MCF 10A (cell line): Measurements from ENCODE around the gene TCTN1. TPM values are rescaled to one million over a fixed set of nuclear protein-coding genes. Genes with fewer than 3 reads are reported as not detected.

Source experiments
- BruUV-seq: library from RNA; stranded (reverse); fragments of 400-500 nt; replicated peaks from 2 replicates; lab custom pipeline; 2021; lab: Mats Ljungman, UMichigan
- CTCF ChIA-PET: fragments of 300-600 bp; sonication (Branson Sonifier 250); formaldehyde crosslinking; extraction: SDS; loops from one replicate; lab custom pipeline; 2021; ENCODE audit warnings: antibody characterized with exemption, inconsistent platforms; lab: Yijun Ruan, JAX
- POLR2A ChIA-PET: fragments of 300-600, 350-650 bp; sonication (Branson Sonifier 250); formaldehyde crosslinking; extraction: SDS; loops from one replicate; lab custom pipeline; 2020; ENCODE audit warnings: antibody characterized with exemption, inconsistent platforms; lab: Yijun Ruan, JAX
- DNase-seq: peaks from one replicate; pipeline ENCODE4 v3.0.0-alpha.2; 2018; ENCODE audit not compliant: unreplicated experiment
- H3K27ac Mint-ChIP-seq: one replicate; pipeline ENCODE4 v1.8.0; 2022; ENCODE audit warnings: mild to moderate bottlenecking, low read depth, mixed read lengths; ENCODE audit not compliant: unreplicated experiment
- H3K27me3 Mint-ChIP-seq: one replicate; pipeline ENCODE4 v1.8.0; 2022; ENCODE audit warnings: mixed read lengths; ENCODE audit not compliant: insufficient read depth, unreplicated experiment
- H3K36me3 Mint-ChIP-seq: one replicate; pipeline ENCODE4 v1.8.0; 2022; ENCODE audit warnings: mild to moderate bottlenecking, moderate library complexity, mixed read lengths; ENCODE audit not compliant: insufficient read depth, unreplicated experiment
- H3K4me1 Mint-ChIP-seq: one replicate; pipeline ENCODE4 v1.8.0; 2022; ENCODE audit warnings: mixed read lengths; ENCODE audit not compliant: insufficient read depth, unreplicated experiment
- H3K4me3 Mint-ChIP-seq: one replicate; pipeline ENCODE4 v1.8.0; 2022; ENCODE audit warnings: mild to moderate bottlenecking, moderate library complexity, mixed read lengths; ENCODE audit not compliant: unreplicated experiment
- H3K9me3 Mint-ChIP-seq: one replicate; pipeline ENCODE4 v1.8.0; 2022; ENCODE audit warnings: mixed read lengths; ENCODE audit not compliant: unreplicated experiment
- intact Hi-C: fragments of 100-400 bp; cut with micrococcal nuclease; formaldehyde crosslinking; loops from 2 replicates; pipeline ENCODE4 v1.14.1; 2022
- total RNA-seq: library from RNA; stranded (reverse); gene quantifications from 2 replicates; pipeline ENCODE4 v1.2.3, GENCODE V29; 2022
- TF ChIP-seq, protein P1 (sequence below): fragments of 200-600 bp; IDR thresholded peaks from one replicate; pipeline ENCODE4 v1.8.0; 2022; ENCODE audit warnings: antibody characterized with exemption, mild to moderate bottlenecking; ENCODE audit not compliant: unreplicated experiment

Gene TCTN1
- total RNA-seq, 1 experiment from 2014 or later: 36.5 TPM

DNA sequence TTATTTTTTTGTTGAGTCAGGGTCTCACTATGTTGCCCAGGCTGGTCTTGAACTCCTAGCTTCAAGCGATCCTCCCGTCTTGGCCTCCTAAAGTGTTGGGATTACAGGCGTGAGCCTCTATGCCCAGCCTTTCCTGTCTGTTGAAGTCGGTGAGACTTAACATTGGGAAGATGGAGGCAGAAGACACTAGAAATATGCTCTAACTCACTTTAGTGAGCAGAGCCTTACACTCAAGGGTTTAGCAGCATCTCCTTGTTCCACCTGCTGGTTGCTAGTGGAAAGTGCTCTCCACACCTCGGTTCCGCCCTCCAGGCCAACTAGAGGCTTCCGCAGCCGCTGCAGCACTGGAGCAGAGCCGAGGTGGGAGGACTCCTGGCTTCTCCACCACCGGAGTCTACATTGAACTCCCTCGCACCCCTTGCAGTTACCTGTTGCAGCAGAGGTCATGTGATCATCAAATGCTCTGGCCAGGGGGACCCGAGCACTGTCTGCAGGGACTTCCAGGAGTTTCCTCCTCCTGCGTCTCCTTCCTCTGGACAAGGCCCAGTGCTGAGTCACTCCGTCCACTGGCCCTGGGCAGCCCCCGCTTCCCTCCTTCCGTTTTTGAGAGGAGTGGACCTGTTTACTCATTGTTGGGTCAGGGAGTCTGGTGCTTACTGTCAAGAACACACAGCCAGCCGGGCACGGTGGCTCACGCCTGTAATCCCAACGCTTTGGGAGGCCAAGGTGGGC lies 84.4 kb downstream of the TCTN1 start:
- ChIA-PET POLR2A (no interaction called here), CTCF (interaction anchor here (0.6 to 0.9 kb wide), 3 partner anchors 14 to 85 kb away, joined by 3 to 4 read pairs (median 3); no protein-coding TSS in a partner anchor)
- Mint-ChIP-seq H3K9me3 (no peaks in the 10 kb centered on the region), H3K27ac (no peak overlapping the region), H3K4me1 (no peaks in the 10 kb centered on the region), H3K27me3 (no peaks in the 10 kb centered on the region), H3K4me3 (no peak overlapping the region), H3K36me3 (no peaks in the 10 kb centered on the region)
- intact Hi-C loops: loop anchor here (1.0 to 10.0 kb wide), 3 partner anchors 96 to 244 kb away; partner anchors contain the start of gene ARPC3
- no TSS peak for BruUV-seq
- TF ChIP-seq, protein P1, sequence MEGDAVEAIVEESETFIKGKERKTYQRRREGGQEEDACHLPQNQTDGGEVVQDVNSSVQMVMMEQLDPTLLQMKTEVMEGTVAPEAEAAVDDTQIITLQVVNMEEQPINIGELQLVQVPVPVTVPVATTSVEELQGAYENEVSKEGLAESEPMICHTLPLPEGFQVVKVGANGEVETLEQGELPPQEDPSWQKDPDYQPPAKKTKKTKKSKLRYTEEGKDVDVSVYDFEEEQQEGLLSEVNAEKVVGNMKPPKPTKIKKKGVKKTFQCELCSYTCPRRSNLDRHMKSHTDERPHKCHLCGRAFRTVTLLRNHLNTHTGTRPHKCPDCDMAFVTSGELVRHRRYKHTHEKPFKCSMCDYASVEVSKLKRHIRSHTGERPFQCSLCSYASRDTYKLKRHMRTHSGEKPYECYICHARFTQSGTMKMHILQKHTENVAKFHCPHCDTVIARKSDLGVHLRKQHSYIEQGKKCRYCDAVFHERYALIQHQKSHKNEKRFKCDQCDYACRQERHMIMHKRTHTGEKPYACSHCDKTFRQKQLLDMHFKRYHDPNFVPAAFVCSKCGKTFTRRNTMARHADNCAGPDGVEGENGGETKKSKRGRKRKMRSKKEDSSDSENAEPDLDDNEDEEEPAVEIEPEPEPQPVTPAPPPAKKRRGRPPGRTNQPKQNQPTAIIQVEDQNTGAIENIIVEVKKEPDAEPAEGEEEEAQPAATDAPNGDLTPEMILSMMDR: peak; percentile 55
- peak; percentile 91 for DNase-seq

Other genes starting within 250 kb of the TCTN1 start
- gene ANAPC7, start 210.4 kb upstream of the TCTN1 start, total RNA-seq: 76.3 and 87.1 TPM in 2 replicates
- gene ARPC3, start 163.8 kb upstream of the TCTN1 start, total RNA-seq: 230 and 245 TPM in 2 replicates
- gene GPN3, start 145.9 kb upstream of the TCTN1 start, total RNA-seq: 16.1 and 18.1 TPM in 2 replicates
- gene FAM216A, start 145.3 kb upstream of the TCTN1 start, total RNA-seq: 19.9 and 25.8 TPM in 2 replicates
- gene VPS29, start 112.0 kb upstream of the TCTN1 start, total RNA-seq: 125 and 131 TPM in 2 replicates
- gene RAD9B, start 111.8 kb upstream of the TCTN1 start, total RNA-seq: 1.0 and 1.5 TPM in 2 replicates
- gene PPTC7, start 30.8 kb upstream of the TCTN1 start, total RNA-seq: 32.0 and 36.5 TPM in 2 replicates
- gene HVCN1, start 75.0 kb downstream of the TCTN1 start, total RNA-seq: not detected in 2 replicates
- 79.4 and 94.6 TPM in 2 replicates for gene PPP1CC, start 128.8 kb downstream of the TCTN1 start, total RNA-seq
- not detected in 2 replicates for gene CCDC63, start 232.9 kb downstream of the TCTN1 start, total RNA-seq